SU-DHL-6 (cell line): ENCODE data around the gene HRNR.

Experiments used
- H2AFZ ChIP-seq: fragments of 200-600 bp; sonication (generic); 2 replicates; pipeline ENCODE4 v1.6.1; 2014; ENCODE audit warnings: low read depth, mild to moderate bottlenecking, moderate library complexity, mixed read lengths, antibody characterized with exemption, low read length; ENCODE audit not compliant: severe bottlenecking
- H3F3A ChIP-seq: fragments of 200-600 bp; shearing (Covaris generic); 2 replicates; pipeline ENCODE4 v1.6.0; 2016; ENCODE audit warnings: antibody characterized with exemption, mild to moderate bottlenecking; ENCODE audit not compliant: insufficient read depth
- H3K27ac ChIP-seq: fragments of 200-600 bp; sonication (generic); 2 replicates; pipeline ENCODE4 v1.5.1; 2016; ENCODE audit warnings: low read depth, mild to moderate bottlenecking, low read length, moderate library complexity, mixed read lengths
- H3K27me3 ChIP-seq: fragments of 200-600 bp; sonication (generic), shearing (Covaris generic); 2 replicates; pipeline ENCODE4 v1.6.0; 2014; ENCODE audit warnings: mild to moderate bottlenecking, low read length
- H3K36me3 ChIP-seq: fragments of 200-600 bp; sonication (generic); 2 replicates; pipeline ENCODE4 v1.6.1; 2014; ENCODE audit warnings: mild to moderate bottlenecking, low read length, mixed read lengths
- H3K4me2 ChIP-seq: fragments of 300-600, 200-600 bp; shearing (Covaris generic), sonication (generic); 2 replicates; pipeline ENCODE4 v1.6.0; 2014; ENCODE audit warnings: low read length, low read depth, mild to moderate bottlenecking; ENCODE audit not compliant: poor library complexity, severe bottlenecking
- H3K4me3 ChIP-seq: fragments of 200-600 bp; sonication (generic); 2 replicates; pipeline ENCODE4 v1.5.1; 2014; ENCODE audit warnings: antibody characterized with exemption, low read length, mild to moderate bottlenecking, mixed read lengths; ENCODE audit not compliant: insufficient read depth, poor library complexity, severe bottlenecking
- H3K79me2 ChIP-seq: fragments of 200-600 bp; sonication (generic); 2 replicates; pipeline ENCODE4 v1.6.1; 2014; ENCODE audit warnings: mild to moderate bottlenecking, low read length, moderate library complexity; ENCODE audit not compliant: insufficient read depth
- H3K9ac ChIP-seq: fragments of 200-600 bp; sonication (generic); 2 replicates; pipeline ENCODE4 v1.7.0; 2014; ENCODE audit warnings: mild to moderate bottlenecking, low read length
- H3K9me2 ChIP-seq: fragments of 200-600 bp; sonication (generic); replicated peaks from 2 replicates; pipeline ENCODE4 v1.6.1; 2014; ENCODE audit warnings: low read length; ENCODE audit not compliant: insufficient read depth
- H3K9me3 ChIP-seq: fragments of 200-600 bp; sonication (generic); 2 replicates; pipeline ENCODE4 v1.6.1; 2014; ENCODE audit warnings: low read length, mixed read lengths; ENCODE audit not compliant: insufficient read depth
- H4K20me1 ChIP-seq: fragments of 200-600 bp; sonication (generic); 2 replicates; pipeline ENCODE4 v1.6.1; 2014; ENCODE audit warnings: low read depth, mild to moderate bottlenecking, antibody characterized with exemption, low read length, moderate library complexity, mixed read lengths
- CTCF ChIP-seq: fragments of 200-600 bp; sonication (generic); IDR thresholded peaks from one replicate; pipeline ENCODE4 v1.5.1; 2017; ENCODE audit warnings: antibody characterized with exemption, mild to moderate bottlenecking, low read length, moderate library complexity; ENCODE audit not compliant: insufficient read depth, poor library complexity, severe bottlenecking
- EZH2phosphoT487 ChIP-seq: fragments of 200-600 bp; sonication (generic), shearing (Covaris generic); conservative IDR thresholded peaks from 2 replicates; pipeline ENCODE4 v1.6.1; 2018; ENCODE audit warnings: mild to moderate bottlenecking, antibody characterized with exemption, low read length, moderate library complexity, mixed read lengths

Gene HRNR

DNA sequence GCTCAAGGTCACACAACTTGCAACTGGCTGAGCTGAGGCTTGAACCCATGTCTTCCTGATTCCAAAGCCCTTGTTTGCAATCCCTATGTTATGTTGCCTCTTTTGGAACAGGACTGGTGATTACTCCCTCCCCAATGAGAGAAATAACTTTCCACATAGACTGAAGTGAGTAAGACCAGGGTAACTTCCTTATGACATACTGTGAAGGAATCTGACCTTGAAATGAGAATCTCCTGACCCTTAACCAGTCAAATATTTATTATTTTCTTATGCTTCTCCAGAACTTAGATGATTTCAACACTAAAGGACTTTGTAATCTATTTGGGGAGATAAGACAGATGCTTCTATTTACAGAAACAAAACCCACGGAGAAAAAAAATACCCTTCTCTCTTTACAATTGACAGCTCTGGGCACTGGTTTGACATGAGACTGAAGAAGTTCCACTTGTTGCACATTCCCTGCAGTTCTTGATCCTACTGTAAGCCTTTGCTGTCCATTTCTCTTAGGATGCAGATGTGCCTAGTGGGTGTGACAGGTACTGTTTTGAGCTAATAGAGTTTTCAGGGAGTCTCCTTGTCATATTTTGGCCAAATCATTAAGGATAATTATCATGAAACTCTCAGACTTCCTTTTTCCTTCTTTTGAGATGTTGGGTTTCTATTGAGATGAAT lies 61.1 kb downstream of the HRNR start:
- H3K27ac ChIP-seq = no peak overlapping the region

More for the DNA sequence above, 61.1 kb downstream of the HRNR start:
- Histone ChIP-seq H3F3A (no peaks in the 10 kb centered on the region), H3K27me3 (no peaks in the 10 kb centered on the region), H2AFZ (no peak overlapping the region), H3K36me3 (no peaks in the 10 kb centered on the region), H4K20me1 (no peaks in the 10 kb centered on the region), H3K9me3 (no peaks in the 10 kb centered on the region), H3K4me2 (no peak overlapping the region), H3K79me2 (no peaks in the 10 kb centered on the region), H3K9me2 (no peaks in the 10 kb centered on the region), H3K4me3 (no peak overlapping the region), H3K9ac (no peak overlapping the region)
- TF ChIP-seq EZH2phosphoT487 (no peak), CTCF (no peak)
